ENCODE measurements around the gene LAPTM4A.
"Not testable (repeated sequence)": the region's sequence is repeated elsewhere in the genome, so short reads cannot be mapped to it uniquely, and the experiment has no call there.

LAPTM4A gene

DNA sequence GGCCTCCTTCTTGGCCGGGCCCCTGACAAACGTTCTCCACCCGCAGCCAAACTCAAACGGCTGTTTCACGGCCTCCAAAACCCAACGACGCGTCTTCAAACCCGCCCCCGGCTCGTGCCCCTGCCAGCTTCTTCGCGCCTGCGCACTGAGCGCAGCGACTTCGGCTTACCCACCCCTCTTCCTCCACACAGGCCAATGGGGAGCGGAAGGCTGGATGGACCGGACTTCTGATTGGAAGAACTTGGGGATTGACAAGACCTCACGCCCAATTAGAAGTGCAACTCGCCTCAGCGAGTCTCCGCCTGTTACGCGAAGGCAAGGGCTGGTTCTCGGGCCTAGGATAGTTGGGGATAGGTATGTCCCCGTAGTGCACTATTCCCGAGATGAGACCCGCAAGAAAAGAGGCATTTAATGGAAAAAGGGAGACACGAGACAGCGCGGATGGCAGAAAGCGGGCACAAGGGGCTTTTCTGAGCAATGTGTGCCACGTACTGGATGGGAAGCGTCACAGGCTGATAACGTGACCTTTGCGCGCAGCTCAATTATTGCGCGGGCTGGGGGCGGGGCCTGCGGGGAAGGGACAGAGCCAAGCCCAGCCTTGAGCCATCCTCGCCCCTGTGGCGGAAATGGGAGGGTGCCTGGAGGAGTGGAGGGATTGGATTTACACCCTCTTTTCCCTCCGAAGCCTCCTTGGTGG is at the start of gene LAPTM4A:
TSS of gene LAPTM4A (minus strand) at position 97 of the 697 bp plus-strand sequence. CDS start 108 bp downstream, outside the sequence.
- Mint-ChIP-seq H3K27ac (no peak within 1 kb of the TSS), H3K4me1 (peaks cover 19% of the 10 kb centered on the region), H3K36me3 (no peaks in the 10 kb centered on the region), H3K27me3 (peaks cover 20% of the 10 kb centered on the region), H3K9me3 (no peaks in the 10 kb centered on the region), H3K4me3 (no peak within 1 kb of the TSS)
- peak; percentile 98 for ATAC-seq

DNA sequence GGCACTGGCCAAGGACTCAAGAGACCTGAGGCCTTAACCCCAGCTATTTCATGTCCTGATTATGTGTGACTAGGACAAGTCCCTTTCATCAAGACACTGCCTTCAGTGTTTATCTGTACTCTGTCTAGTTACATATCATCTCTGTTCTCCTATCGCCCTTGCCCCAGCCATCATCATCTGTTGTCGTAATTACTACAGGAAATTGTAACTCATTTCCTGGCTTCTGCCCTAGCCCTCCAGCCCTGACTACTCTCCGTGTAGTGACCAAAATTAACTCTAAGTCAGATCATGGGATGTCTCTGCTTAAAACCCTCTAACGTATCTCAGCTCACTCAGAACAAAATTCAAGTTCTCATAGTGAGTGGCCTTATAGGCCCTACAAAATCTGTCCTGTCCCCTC is 49.3 kb upstream of the LAPTM4A start:
- peaks cover 6% of the 10 kb centered on the region for H3K36me3 Mint-ChIP-seq
- ATAC-seq, result no peak
- no peak overlapping the region for H3K4me3 Mint-ChIP-seq
- H3K9me3 Mint-ChIP-seq, result peaks cover 4% of the 10 kb centered on the region
- peaks cover 23% of the 10 kb centered on the region for H3K27me3 Mint-ChIP-seq
- no peaks in the 10 kb centered on the region for H3K4me1 Mint-ChIP-seq
- H3K27ac Mint-ChIP-seq, result no peak overlapping the region

DNA sequence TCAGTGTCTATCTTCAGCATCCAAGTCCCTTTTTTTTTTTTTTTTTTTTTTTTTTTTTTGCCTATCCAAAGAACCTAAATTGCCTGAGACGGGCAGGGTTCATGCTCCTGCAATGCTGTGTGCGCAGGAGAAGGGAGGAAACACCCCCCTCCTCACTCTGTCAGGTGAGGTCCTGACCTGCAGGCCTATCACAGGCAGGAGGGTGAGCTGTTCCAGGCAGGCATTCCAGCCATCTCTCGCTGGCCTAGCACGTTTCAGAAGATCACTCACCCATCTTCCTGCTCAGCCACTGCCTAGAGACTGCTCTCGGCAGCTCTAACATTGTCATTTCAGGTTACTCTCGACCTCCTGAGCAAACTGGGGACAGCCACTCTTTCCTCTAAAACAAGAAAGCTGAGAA is 48.4 kb upstream of the LAPTM4A start:
- Mint-ChIP-seq H3K36me3 (peaks cover 6% of the 10 kb centered on the region), H3K4me1 (no peaks in the 10 kb centered on the region), H3K4me3 (no peak overlapping the region), H3K27ac (no peak overlapping the region), H3K27me3 (peaks cover 14% of the 10 kb centered on the region), H3K9me3 (peaks cover 4% of the 10 kb centered on the region)
- no peak for ATAC-seq

DNA sequence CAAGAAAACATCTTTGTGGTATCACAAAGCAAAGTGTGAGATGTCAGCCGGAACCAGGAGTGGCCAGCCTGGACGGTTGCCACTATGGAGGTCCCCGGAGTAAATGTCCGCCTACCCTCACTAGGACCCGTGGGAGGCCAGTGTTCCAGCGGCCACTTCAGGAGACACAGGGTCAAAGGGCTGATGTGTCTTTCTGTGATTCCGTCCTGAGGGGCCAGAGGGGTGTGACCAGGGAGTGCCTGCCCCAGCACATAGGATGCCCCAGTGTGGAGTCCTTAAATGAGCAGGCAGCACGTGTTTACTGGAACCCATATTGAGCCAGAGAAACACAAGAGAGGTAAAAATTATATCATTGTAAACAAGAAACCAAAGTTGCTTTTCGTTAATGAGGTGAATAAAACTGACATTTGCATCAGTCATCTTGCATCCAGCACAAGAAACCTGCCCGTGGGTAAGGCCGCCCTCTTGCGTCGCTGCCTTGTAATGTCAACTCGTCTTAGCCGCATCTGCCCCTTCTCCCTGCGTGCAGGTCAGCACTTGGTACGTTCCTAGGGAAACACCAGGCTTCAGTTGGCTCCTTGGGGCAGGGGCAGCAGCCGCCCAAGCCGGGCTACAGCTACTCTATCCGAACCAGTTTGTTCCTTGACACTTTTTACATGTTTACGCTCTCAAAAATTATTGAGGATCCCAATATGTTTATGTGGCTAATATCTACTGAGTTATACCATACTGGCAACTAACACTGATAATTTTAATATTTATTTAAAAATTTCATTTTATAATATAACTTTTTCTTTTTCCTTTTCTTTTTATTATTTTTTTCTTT is 46.7 kb upstream of the LAPTM4A start:
- peaks cover 27% of the 10 kb centered on the region for H3K27me3 Mint-ChIP-seq
- peaks cover 4% of the 10 kb centered on the region for H3K9me3 Mint-ChIP-seq
- H3K4me3 Mint-ChIP-seq, result no peak overlapping the region
- H3K4me1 Mint-ChIP-seq, result no peaks in the 10 kb centered on the region
- H3K27ac Mint-ChIP-seq, result no peak overlapping the region
- H3K36me3 Mint-ChIP-seq, result peaks cover 6% of the 10 kb centered on the region
- peak; percentile 81 for ATAC-seq

DNA sequence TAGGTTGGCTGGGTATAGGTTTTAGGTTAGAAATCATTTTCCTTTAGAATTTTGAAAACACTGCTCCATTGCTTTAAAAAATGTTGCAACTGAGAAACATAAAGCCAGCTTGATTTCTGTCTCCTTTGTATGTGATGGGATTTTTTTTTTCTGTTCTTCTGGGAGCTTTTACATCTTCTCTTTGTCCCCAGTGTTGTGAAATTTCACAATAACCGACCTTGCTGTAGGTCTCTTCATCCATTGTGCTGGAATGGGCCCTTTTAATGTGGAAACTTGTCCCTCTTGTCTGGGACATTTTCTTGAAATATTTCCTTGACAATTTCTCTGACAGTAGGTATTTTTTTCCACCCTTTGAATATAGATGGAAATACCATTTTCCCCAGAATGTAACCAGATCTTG is 44.0 kb upstream of the LAPTM4A start:
- H3K27me3 Mint-ChIP-seq, result peaks cover 42% of the 10 kb centered on the region
- H3K4me3 Mint-ChIP-seq, result no peak overlapping the region
- H3K4me1 Mint-ChIP-seq, result no peaks in the 10 kb centered on the region
- H3K27ac Mint-ChIP-seq, result no peak overlapping the region
- ATAC-seq, result no peak
- H3K36me3 Mint-ChIP-seq, result no peaks in the 10 kb centered on the region
- no peaks in the 10 kb centered on the region for H3K9me3 Mint-ChIP-seq

DNA sequence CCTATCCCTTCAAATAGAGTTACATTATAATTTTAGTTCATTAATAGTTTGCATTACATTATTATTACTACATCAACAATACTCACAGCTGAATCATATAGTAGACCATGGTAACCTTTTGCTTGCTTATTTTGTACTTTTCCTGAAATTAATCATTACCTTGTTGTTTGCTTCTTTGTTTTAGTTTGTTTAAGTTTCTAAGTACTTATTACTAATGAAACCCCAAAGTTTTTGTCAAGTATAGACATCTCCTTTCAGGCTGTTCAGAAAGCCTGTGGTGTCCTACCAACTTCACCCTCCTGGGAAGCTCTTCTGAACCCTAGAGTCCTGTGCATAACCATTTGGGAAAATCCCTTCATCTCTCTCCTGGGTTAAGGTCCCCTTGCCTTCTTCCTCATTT is 43.5 kb upstream of the LAPTM4A start:
- Mint-ChIP-seq H3K36me3 (no peaks in the 10 kb centered on the region), H3K27ac (no peak overlapping the region), H3K4me1 (no peaks in the 10 kb centered on the region), H3K9me3 (no peaks in the 10 kb centered on the region), H3K27me3 (peaks cover 47% of the 10 kb centered on the region), H3K4me3 (no peak overlapping the region)
- ATAC-seq, result no peak

DNA sequence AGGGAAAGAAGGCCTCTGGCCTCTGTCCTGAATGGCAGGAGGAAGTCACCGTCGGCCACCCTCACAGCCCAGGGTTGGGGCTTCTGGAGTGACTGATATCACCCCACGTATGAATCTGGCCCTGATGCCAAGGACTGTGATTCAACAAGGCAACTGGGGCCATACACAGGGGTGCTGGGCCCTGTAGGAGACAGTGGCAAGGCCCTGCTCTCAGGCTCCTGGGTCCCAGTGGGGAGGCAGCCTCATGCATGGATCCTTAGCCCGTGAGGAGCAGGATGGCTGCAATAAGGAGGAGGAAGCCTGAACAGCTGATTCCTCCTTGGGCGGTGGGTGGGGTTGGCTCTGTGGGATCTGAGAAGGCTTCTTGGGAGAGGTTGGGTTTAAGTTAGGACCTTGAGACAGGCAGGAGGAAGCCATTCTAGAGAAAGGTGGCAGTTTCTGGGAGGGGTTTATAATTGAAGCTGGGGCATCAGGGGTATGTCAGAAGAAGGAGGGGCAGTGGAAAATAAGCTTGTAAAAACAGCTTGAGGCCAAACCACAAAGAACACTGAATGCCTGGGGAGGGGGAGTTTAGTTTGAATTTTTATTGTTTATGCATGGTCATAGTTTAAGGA is 42.8 kb upstream of the LAPTM4A start:
- H3K27me3 Mint-ChIP-seq, result peaks cover 47% of the 10 kb centered on the region

DNA sequence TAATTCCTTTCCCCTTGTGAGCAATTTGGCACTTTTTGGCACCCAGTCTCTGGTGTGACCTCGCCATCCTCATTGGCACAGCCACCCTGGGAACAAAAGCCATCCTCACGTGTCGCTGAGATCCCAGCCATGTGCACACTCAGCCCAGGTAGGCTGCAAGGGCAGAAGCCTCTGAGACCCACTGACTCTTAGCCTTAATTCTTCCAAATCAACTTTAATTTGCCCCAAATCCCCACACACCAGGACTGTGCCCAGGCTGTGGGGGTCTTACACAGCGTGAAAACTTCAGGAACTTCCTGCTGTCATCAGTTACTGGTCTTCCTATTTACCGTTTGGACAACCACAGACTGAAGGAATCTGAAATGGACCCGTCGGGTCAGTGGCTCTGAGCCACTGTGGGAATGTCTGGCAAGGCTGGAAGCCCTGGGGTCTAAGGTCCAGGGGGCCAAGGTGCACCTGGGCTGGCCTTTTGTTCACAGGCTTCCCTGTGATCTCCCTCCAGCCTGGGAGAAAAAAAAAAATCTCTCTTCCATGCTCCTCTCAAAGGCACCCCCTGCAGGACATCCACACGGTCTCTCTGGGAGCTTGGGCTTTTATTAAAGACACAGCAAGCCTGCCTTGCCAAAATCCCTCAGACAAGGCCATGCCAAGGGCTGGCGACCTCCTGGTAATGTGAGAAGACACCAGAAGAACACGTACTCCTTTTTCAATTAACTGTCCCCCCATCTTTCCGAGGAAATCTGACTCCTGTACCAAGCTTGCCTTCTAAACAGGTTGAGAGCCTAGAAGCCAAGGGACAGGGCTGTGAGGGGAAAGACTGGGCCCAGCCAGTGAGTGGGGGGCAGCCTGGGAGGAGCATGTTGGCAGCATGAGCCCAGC is 42.1 kb upstream of the LAPTM4A start:
- Mint-ChIP-seq H3K36me3 (no peaks in the 10 kb centered on the region), H3K9me3 (no peaks in the 10 kb centered on the region), H3K4me3 (no peak overlapping the region), H3K27me3 (peaks cover 47% of the 10 kb centered on the region), H3K27ac (no peak overlapping the region), H3K4me1 (no peaks in the 10 kb centered on the region)
- no peak for ATAC-seq

More for the DNA sequence above, 42.8 kb upstream of the LAPTM4A start:
- H3K4me3 Mint-ChIP-seq, result no peak overlapping the region
- no peaks in the 10 kb centered on the region for H3K4me1 Mint-ChIP-seq
- ATAC-seq, result no peak
- no peaks in the 10 kb centered on the region for H3K36me3 Mint-ChIP-seq
- H3K9me3 Mint-ChIP-seq, result no peaks in the 10 kb centered on the region
- no peak overlapping the region for H3K27ac Mint-ChIP-seq

DNA sequence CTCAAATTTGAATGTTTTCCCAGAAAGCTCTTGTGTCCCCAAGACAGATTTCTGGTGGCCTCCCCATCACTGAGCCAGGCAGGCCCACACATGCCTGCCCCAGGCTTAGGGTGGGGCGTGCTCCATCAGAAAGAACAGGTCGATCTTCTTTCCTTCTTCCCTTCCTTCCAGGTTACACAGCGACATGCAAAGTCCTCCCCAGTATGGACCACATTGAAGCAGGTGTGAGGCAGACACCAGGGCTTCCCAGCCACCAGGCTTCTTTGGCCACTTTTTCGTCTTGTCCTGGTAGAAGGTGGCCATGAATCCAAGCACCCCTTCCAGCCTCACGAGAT is 41.4 kb upstream of the LAPTM4A start:
- Mint-ChIP-seq H3K27ac (no peak overlapping the region), H3K9me3 (no peaks in the 10 kb centered on the region), H3K4me1 (no peaks in the 10 kb centered on the region), H3K27me3 (peaks cover 47% of the 10 kb centered on the region), H3K4me3 (no peak overlapping the region), H3K36me3 (no peaks in the 10 kb centered on the region)
- ATAC-seq, result no peak

DNA sequence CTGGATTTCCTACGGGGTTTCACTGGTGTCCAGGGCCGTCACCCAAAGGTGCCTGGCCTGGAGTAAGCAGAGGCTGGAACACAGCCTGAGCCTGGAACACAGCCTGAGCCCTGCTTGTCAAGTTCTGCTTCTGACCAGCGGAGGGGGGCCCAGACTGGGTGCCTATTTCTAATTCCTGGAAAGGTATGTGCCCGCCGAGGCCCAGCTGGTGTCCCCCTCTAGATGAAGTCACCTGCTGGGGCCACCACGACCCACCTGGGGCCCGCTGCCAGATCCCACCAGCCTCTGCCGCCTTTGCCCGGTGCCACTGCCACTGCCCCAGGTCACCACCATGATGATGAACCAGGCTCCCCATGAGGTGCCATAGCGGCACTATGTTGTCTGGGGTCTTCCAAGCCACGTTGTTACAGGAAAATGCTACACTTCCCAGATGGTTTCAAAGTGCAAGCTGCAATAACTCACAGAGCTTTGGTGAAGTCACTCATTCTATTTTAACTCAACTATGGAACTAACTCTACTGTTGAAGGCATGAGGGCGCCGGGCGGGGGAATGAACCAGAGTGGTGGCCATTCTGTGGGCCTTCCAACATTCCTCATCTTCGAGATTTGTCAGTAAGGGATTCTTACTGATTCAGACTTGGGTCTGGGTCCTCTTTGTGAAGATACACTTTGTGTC is 40.9 kb upstream of the LAPTM4A start:
- Mint-ChIP-seq H3K9me3 (no peaks in the 10 kb centered on the region), H3K27me3 (peaks cover 47% of the 10 kb centered on the region), H3K4me3 (no peak overlapping the region), H3K36me3 (no peaks in the 10 kb centered on the region), H3K4me1 (no peaks in the 10 kb centered on the region), H3K27ac (no peak overlapping the region)
- ATAC-seq, result peak; percentile 24

DNA sequence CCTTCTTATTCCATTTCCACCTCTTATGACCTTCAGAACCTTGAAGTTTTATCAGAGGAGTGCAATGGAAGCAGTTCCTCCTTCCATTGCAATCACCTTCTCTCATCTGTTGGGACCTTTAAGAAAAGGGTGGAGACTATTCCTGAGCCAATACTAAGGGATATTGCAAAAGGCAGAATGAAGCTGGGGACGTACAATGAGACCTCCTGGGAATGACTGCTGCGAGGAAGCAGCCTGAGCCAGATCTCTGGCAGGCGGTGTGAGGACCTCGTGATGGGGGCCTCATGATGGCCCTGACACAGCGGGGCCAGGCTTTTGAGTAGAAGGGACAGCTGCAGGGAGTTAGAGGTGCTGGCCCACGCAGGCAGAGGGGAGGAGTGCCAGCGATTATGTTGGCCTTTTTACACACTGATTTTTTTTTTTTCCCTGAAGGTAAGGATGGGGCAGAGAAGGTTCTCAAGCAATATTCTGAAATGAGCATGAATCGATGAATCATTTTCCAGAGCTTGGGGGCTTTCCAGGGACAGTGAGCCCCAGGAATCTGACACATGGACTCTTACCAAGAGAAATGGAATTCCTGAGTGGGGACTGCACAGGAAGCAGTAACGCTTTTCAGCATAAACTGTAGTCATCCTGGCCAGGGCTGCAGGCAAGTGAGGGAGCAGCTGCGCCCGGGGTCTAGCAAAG is 40.0 kb upstream of the LAPTM4A start:
- H3K27ac Mint-ChIP-seq, result no peak overlapping the region
- H3K4me3 Mint-ChIP-seq, result no peak overlapping the region
- ATAC-seq, result no peak
- peaks cover 47% of the 10 kb centered on the region for H3K27me3 Mint-ChIP-seq
- H3K4me1 Mint-ChIP-seq, result no peaks in the 10 kb centered on the region
- H3K36me3 Mint-ChIP-seq, result no peaks in the 10 kb centered on the region
- H3K9me3 Mint-ChIP-seq, result no peaks in the 10 kb centered on the region

DNA sequence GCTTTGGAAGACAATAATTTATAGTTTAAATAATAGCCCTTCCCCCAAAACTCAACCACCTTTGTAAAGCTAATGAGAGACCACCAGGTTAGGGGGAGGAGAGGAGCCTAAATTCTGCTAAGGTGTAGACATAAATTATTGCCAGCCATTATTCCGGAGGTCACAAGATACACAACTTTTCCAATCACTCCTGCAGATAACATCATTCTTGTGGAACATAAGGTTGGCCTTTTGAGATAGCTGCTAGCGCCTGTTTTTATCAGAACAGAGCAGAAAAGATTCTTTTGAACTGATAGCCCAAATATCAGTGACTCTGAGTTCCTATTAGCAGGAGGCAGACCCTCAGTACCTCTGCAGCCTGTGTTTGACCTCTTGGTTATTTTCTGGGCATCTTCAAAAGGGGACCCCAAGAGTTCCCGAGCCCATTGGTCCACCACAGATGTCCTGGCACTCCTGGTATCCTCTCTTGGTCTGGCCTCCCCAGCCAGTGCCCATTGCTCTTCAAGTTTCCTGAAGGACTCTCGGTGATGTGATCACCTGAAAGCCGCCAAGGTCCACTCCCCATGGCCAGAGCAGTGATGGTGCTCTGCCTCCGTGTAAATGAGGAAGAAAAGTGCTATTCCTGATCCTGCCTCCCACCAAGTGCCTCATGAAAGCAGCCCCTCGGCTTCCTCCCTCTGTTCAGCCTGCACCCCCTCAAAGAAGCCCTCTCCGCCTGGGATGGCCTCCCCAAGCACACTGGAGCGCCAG is 38.5 kb upstream of the LAPTM4A start:
- no peak for ATAC-seq
- H3K27me3 Mint-ChIP-seq, result peaks cover 47% of the 10 kb centered on the region
- no peak overlapping the region for H3K27ac Mint-ChIP-seq
- no peak overlapping the region for H3K4me3 Mint-ChIP-seq
- no peaks in the 10 kb centered on the region for H3K36me3 Mint-ChIP-seq
- no peaks in the 10 kb centered on the region for H3K4me1 Mint-ChIP-seq
- no peaks in the 10 kb centered on the region for H3K9me3 Mint-ChIP-seq

DNA sequence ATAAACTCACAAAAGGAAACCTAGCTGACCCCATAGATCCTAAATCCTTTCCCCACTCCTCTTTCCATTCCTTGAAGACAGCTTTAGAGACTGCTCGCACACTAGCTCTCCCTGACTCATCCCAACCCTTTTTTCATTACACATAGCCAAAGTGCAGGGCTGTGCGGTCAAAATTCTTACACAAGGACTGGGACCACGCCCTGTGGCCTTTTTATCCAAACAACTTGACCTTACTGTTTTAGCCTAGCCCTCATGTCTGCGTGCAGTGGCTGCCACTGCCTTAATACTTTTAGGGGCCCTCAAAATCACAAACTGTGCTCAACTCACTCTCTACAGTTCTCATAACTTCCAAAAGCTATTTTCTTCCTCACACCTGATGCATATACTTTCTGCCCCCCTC is 34.5 kb upstream of the LAPTM4A start:
- H3K4me1 Mint-ChIP-seq, result not testable (repeated sequence)

DNA sequence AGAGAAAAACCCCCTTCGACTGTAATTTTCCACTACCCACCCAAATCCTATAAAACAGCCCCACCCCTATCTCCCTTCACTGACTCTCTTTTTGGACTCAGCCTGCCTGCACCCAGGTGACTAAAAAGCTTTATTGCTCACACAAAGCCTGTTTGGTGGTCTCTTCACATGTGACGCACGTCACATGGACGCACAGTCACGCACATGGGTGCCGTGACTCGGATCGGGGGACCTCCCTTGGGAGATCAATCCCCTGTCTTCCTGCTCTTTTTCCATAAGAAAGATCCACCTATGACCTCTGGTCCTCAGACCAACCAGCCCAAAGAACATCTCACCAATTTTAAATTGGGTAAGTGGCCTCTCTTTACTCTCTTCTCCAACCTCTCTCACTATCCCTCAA is 31.4 kb upstream of the LAPTM4A start:
- not testable (repeated sequence) for ATAC-seq, H3K36me3 Mint-ChIP-seq, H3K27me3 Mint-ChIP-seq, H3K4me3 Mint-ChIP-seq, H3K27ac Mint-ChIP-seq, H3K4me1 Mint-ChIP-seq, H3K9me3 Mint-ChIP-seq

More for the DNA sequence above, 34.5 kb upstream of the LAPTM4A start:
- H3K27me3 Mint-ChIP-seq, H3K4me3 Mint-ChIP-seq, H3K36me3 Mint-ChIP-seq, ATAC-seq, H3K9me3 Mint-ChIP-seq, H3K27ac Mint-ChIP-seq: not testable (repeated sequence)

Measured in stimulated activated memory B cell treated with anti-CD40 and anti-IgM and Interleukin-4, amounts not matched to agents 10 μg/mL and 1 μg/mL and 100 μg/mL, for 72 hours (primary cell).